GM12875 (cell line): ENCODE measurements around the gene MMAB.

Experiments used
- H3K4me3 ChIP-seq: one replicate; pipeline ENCODE4 v1.5.1; 2011; ENCODE audit warnings: low read depth, low read length, control low read depth
- CTCF ChIP-seq: IDR thresholded peaks from 2 replicates; pipeline ENCODE4 v1.5.1; 2011; ENCODE audit warnings: low read depth, mild to moderate bottlenecking, control low read depth, inconsistent platforms, low read length, moderate library complexity, borderline replicate concordance; ENCODE audit not compliant: insufficient read depth

MMAB gene

GRCh38 chr12:109560867-109561710 lies 12.2 kb downstream of the MMAB start:
- H3K4me3 ChIP-seq = no peak overlapping the region
- no peak for TF ChIP-seq CTCF

GRCh38 chr12:109559601-109560000 lies 13.7 kb downstream of the MMAB start:
- TF ChIP-seq CTCF = no peak
- H3K4me3 ChIP-seq = no peak overlapping the region

DNA sequence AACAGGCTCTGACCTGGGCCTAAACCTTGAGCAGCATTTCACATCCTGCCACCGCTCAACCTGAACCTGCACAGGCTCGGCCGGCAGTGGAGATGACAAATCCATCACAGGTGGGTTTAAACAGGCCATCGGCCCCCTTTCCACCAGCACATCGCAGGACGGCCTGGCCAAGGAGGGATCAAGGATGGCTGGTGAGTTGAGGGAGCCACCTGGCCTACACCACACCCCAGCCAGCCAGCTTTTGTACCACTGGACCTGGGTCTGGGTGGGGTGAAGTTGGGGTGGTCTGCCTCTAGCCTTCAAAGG lies 14.2 kb downstream of the MMAB start:
- TF ChIP-seq CTCF = no peak

GRCh38 chr12:109558374-109559199 lies 14.7 kb downstream of the MMAB start:
- no peak overlapping the region for H3K4me3 ChIP-seq
- no peak for TF ChIP-seq CTCF

More for the DNA sequence above, 14.2 kb downstream of the MMAB start:
- H3K4me3 ChIP-seq = no peak overlapping the region

GRCh38 chr12:109557805-109558204 lies 15.5 kb downstream of the MMAB start:
- no peak overlapping the region for H3K4me3 ChIP-seq
- no peak for TF ChIP-seq CTCF

DNA sequence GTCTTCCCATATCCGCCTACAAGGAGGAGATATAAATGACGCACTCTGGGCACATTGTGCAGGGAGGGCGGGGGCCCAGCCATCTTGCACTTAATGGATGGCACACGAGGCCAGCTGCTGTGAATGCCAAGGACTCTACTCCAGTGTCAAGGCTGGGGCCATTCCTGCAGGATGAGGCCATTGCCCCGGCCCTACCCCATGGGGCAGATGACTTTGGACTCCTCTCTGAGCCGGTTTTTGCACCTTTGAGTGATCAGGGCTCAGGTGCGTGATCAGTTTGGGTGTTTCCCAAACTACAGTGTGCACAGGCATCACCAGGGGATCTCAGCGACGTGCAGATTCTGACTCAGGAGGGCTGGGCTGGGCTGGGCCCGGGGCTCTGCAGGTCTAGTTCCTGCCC lies 16.1 kb downstream of the MMAB start:
- H3K4me3 ChIP-seq = no peak overlapping the region
- no peak for TF ChIP-seq CTCF
